Panc1 (cell line): ENCODE results near the gene CFAP45. TPM values are rescaled to one million over a fixed set of nuclear protein-coding genes. Genes with fewer than 3 reads are reported as not detected.

ENCODE experiments used
- ATAC-seq: fragments of 200-7000 bp; cut with Tn5 transposase; 2 replicates; pipeline ENCODE4 v1.9.1; 2020; ENCODE audit warnings: mild to moderate bottlenecking, moderate library complexity
- BruUV-seq: library from RNA; stranded (reverse); fragments of 400-500 nt; replicated peaks from 2 replicates; lab custom pipeline; 2021; lab: Mats Ljungman, UMichigan
- CTCF ChIA-PET: fragments of 300-600 bp; sonication (Branson Sonifier 250); formaldehyde crosslinking; loops from one replicate; lab custom pipeline; 2022; ENCODE audit warnings: antibody characterized with exemption; lab: Charles Lee
- POLR2A ChIA-PET: fragments of 300-600 bp; sonication (Branson Sonifier 250); formaldehyde crosslinking; loops from one replicate; lab custom pipeline; 2022; ENCODE audit warnings: antibody characterized with exemption; lab: Charles Lee
- DNase-seq: peaks from one replicate; pipeline ENCODE4 v3.0.0-alpha.2; 2010; ENCODE audit warnings: low read depth, low spot score
- H3K27ac ChIP-seq: 2 replicates; pipeline ENCODE4 v1.5.1; 2011; ENCODE audit warnings: mild to moderate bottlenecking, low read length, inconsistent platforms
- H3K27me3 ChIP-seq: fragments of 200-500 bp; sonication (Bioruptor generic); 2 replicates; pipeline ENCODE4 v1.6.0; 2014; ENCODE audit warnings: low read length, inconsistent platforms; ENCODE audit not compliant: control insufficient read depth, insufficient read depth
- H3K36me3 ChIP-seq: fragments of 200-500 bp; sonication (Bioruptor generic); 2 replicates; pipeline ENCODE4 v1.5.1; 2014; ENCODE audit warnings: inconsistent platforms, mild to moderate bottlenecking, low read length, moderate library complexity; ENCODE audit not compliant: control insufficient read depth, insufficient read depth
- H3K4me1 ChIP-seq: 2 replicates; pipeline ENCODE4 v1.5.1; 2011; ENCODE audit warnings: inconsistent platforms, mild to moderate bottlenecking, low read length, moderate library complexity; ENCODE audit not compliant: control insufficient read depth, insufficient read depth
- H3K4me3 ChIP-seq, 2 experiments: 2 replicates each; pipeline ENCODE4 v1.5.1; 2011 to 2012; ENCODE audit warnings: low read depth in 2 of 2, low read length in 2 of 2, mild to moderate bottlenecking in 2 of 2, inconsistent platforms in 1 of 2, moderate library complexity in 1 of 2
- H3K9me3 ChIP-seq: fragments of 200-500 bp; sonication (Bioruptor generic); 2 replicates; pipeline ENCODE4 v1.5.1; 2014; ENCODE audit warnings: low read depth, mild to moderate bottlenecking, inconsistent platforms, low read length, moderate library complexity; ENCODE audit not compliant: control insufficient read depth, insufficient read depth
- CTCF ChIP-seq: fragments of 450-650 bp; IDR thresholded peaks from 2 replicates; pipeline ENCODE4 v1.5.1; 2017; ENCODE audit warnings: mild to moderate bottlenecking
- POLR2AphosphoS5 ChIP-seq: IDR thresholded peaks from 2 replicates; pipeline ENCODE4 v1.6.1; 2012; ENCODE audit warnings: mild to moderate bottlenecking, low read depth, low read length, moderate library complexity
- REST ChIP-seq, 2 experiments: IDR thresholded peaks; 2 replicates each; pipeline ENCODE4 v1.6.1; 2011 to 2012; ENCODE audit warnings: low read depth in 2 of 2, control low read depth in 1 of 2, low read length in 1 of 2, mild to moderate bottlenecking in 1 of 2, moderate library complexity in 1 of 2; ENCODE audit not compliant: insufficient read depth in 1 of 2
- SIN3A ChIP-seq: IDR thresholded peaks from 2 replicates; pipeline ENCODE4 v1.6.1; 2012; ENCODE audit warnings: low read depth, mild to moderate bottlenecking, low read length, moderate library complexity, borderline replicate concordance; ENCODE audit not compliant: insufficient read depth
- TCF7L2 ChIP-seq: IDR thresholded peaks from 2 replicates; pipeline ENCODE4 v1.6.1; 2011; ENCODE audit warnings: mild to moderate bottlenecking, low read depth, low read length, inconsistent platforms
- in situ Hi-C: cut with HindIII; loops from 2 replicates; pipeline ENCODE4 v1.10.0; 2016; ENCODE audit warnings: low sequenced_read_pairs, low pct_unique_long_range_greater_than_20kb
- intact Hi-C: fragments of 100-400 bp; cut with micrococcal nuclease; formaldehyde crosslinking; loops from one replicate; pipeline ENCODE4 v1.10.0; 2022; ENCODE audit not compliant: unreplicated experiment
- total RNA-seq: library from RNA; stranded (reverse); gene quantifications from one replicate; pipeline ENCODE4 v1.2.1, GENCODE V29; 2021; ENCODE audit not compliant: unreplicated experiment

CFAP45 gene
- total RNA-seq, 1 experiment from 2014 or later = 1.6 TPM

- intact Hi-C loops = no loop called here
Measured at GRCh38 chr1:159879136-159879535, 20.8 kb downstream of the CFAP45 start.

GRCh38 chr1:159877695-159878444 is 22.1 kb downstream of the CFAP45 start:
- in situ Hi-C loops (no loop called here), intact Hi-C loops (no loop called here)
- Histone ChIP-seq H3K4me1 (no peaks in the 10 kb centered on the region), H3K27me3 (no peaks in the 10 kb centered on the region), H3K4me3 (no peak overlapping the region), H3K27ac (no peak overlapping the region), H3K9me3 (no peaks in the 10 kb centered on the region), H3K36me3 (no peaks in the 10 kb centered on the region)
- ChIA-PET CTCF (no interaction called here), POLR2A (no interaction called here)
- ATAC-seq (no peak), DNase-seq (no peak)
- TF ChIP-seq CTCF = no peak
- TF ChIP-seq POLR2AphosphoS5 = no peak
- TF ChIP-seq TCF7L2 = no peak
- no peak for TF ChIP-seq REST (IDR thresholded peaks at IDR 0.05; ENCODE audit: insufficient read depth in 1 of 2, low read depth in 2 of 2, low read length in 1 of 2)
- no peak for TF ChIP-seq SIN3A
- BruUV-seq = no TSS peak

More at GRCh38 chr1:159879136-159879535, 20.8 kb downstream of the CFAP45 start:
- Histone ChIP-seq H3K27me3 (no peaks in the 10 kb centered on the region), H3K27ac (no peak overlapping the region), H3K36me3 (no peaks in the 10 kb centered on the region), H3K4me1 (no peaks in the 10 kb centered on the region), H3K9me3 (no peaks in the 10 kb centered on the region), H3K4me3 (no peak overlapping the region)
- CTCF ChIA-PET = interaction anchor here (0.5 kb wide), 1 partner anchor 1883 kb away, joined by 8 read pairs; no protein-coding TSS in a partner anchor
- no peak for TF ChIP-seq CTCF
- TF ChIP-seq SIN3A = no peak
- TF ChIP-seq REST (IDR thresholded peaks at IDR 0.05; ENCODE audit: insufficient read depth in 1 of 2, low read depth in 2 of 2, low read length in 1 of 2) = no peak
- no peak for TF ChIP-seq TCF7L2
- no peak for TF ChIP-seq POLR2AphosphoS5
- POLR2A ChIA-PET = no interaction called here
- ATAC-seq (no peak), DNase-seq (no peak)
- in situ Hi-C loops = no loop called here
- no TSS peak for BruUV-seq
